Right renal pelvis (tissue), 4 donors: Measurements from ENCODE around the gene TBX4. TPM values are rescaled to one million over a fixed set of nuclear protein-coding genes. Genes with fewer than 3 reads are reported as not detected.
A peak's percentile ranks its signal among the peaks of the same experiment; 100 is the strongest.
"Not testable (repeated sequence)": the region's sequence is repeated elsewhere in the genome, so short reads cannot be mapped to it uniquely, and the experiment has no call there.

ENCODE experiments used
- DNase-seq, 4 donors: peaks; one replicate each; pipeline ENCODE4 v3.0.0-alpha.2; 2013; ENCODE audit warnings: low read depth in 4 of 4, low spot score in 3 of 4, missing footprints in 1 of 4
- polyA plus RNA-seq, 4 donors: library from polyadenylated mRNA; unstranded; fragments of 120-200 nt; gene quantifications; one replicate each; pipeline ENCODE4 v1.2.1, GENCODE V29; 2013; ENCODE audit not compliant: insufficient read length in 4 of 4

The TBX4 gene
- polyA plus RNA-seq, 4 donors, result 0.08 to 0.53 (median 0.16) TPM

- DNase-seq, result no peak
Measured at GRCh38 chr17:61517265-61517664, 65.0 kb downstream of the TBX4 start.

- DNase-seq, result no peak
Measured at GRCh38 chr17:61517843-61518606, 65.8 kb downstream of the TBX4 start.

GRCh38 chr17:61519139-61519538 is 66.9 kb downstream of the TBX4 start:
- DNase-seq, result no peak

- DNase-seq, result no peak
Measured at GRCh38 chr17:61519754-61520440, 67.7 kb downstream of the TBX4 start.

GRCh38 chr17:61520897-61521296 is 68.7 kb downstream of the TBX4 start:
- DNase-seq, result no peak

GRCh38 chr17:61522088-61522487 is 69.9 kb downstream of the TBX4 start:
- DNase-seq, result no peak

GRCh38 chr17:61524319-61524718 is 72.1 kb downstream of the TBX4 start:
- DNase-seq, result no peak

GRCh38 chr17:61527441-61527840 is 75.2 kb downstream of the TBX4 start:
- DNase-seq, result not testable (repeated sequence)

- no peak for DNase-seq
Measured at GRCh38 chr17:61528171-61528570, 75.9 kb downstream of the TBX4 start.

- DNase-seq, result no peak
Measured at GRCh38 chr17:61531223-61531622, 79.0 kb downstream of the TBX4 start.

- DNase-seq, result peak in 1 of 4 donors; percentile 8
Measured at GRCh38 chr17:61532826-61533225, 80.6 kb downstream of the TBX4 start.

GRCh38 chr17:61533797-61534196 is 81.6 kb downstream of the TBX4 start:
- no peak for DNase-seq

- DNase-seq, result no peak
Measured at GRCh38 chr17:61534414-61534813, 82.2 kb downstream of the TBX4 start.

Other genes with a start within 250 kb of the TBX4 start
- 10 to 100 TPM; 61.1 to 97.6 (median 72.4) TPM for gene TBX2, start 52.6 kb upstream of the TBX4 start, polyA plus RNA-seq
- gene NACA2, start 138.8 kb downstream of the TBX4 start, polyA plus RNA-seq, result 1 to 10 TPM; 1.5 to 4.3 (median 2.3) TPM